Choroid plexus epithelial cell (primary cell): Measurements from ENCODE around the gene COX17.
"Not testable (repeated sequence)": the region's sequence is repeated elsewhere in the genome, so short reads cannot be mapped to it uniquely, and the experiment has no call there.

Experiments
- DNase-seq: peaks from one replicate; pipeline ENCODE4 v3.0.0-alpha.2; 2010; ENCODE audit warnings: low read depth
- H3K4me3 ChIP-seq: 2 replicates; pipeline ENCODE4 v1.5.1; 2011; ENCODE audit warnings: low read depth, mild to moderate bottlenecking, control low read depth, low read length, moderate library complexity
- TF ChIP-seq, protein P1 (sequence below): conservative IDR thresholded peaks from 2 replicates; pipeline ENCODE4 v1.5.1; 2011; ENCODE audit warnings: low read depth, mild to moderate bottlenecking, control low read depth, inconsistent platforms, low read length, moderate library complexity

COX17 gene

DNA sequence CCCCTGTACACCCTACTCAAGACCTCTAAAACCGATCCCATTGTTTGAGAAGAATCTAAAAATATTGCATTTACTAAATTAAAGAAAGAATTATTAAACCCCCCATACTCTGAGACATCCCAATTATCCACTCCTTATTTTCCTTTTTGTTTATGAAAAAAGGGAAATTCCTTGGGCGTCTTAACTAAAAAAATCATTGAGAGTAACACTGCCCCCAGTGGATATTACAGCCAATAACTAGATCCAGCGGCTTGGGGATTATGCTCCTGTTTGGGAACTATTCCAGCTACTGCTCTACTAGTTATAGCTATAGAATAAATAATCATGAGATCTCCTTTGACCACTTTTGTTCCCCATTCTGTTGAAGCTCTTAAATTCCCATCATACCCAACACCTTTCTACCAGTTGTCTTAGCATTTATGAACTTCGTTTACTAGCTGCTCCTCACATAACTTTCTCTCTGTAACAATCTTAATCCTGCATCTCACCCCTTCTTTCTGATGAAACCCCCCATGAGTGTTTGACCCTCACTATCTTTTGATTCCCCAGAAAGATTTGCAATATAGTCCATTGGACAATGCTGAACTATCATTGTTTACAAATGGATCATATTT, 12.9 kb upstream of the COX17 start:
- TF ChIP-seq, protein P1, sequence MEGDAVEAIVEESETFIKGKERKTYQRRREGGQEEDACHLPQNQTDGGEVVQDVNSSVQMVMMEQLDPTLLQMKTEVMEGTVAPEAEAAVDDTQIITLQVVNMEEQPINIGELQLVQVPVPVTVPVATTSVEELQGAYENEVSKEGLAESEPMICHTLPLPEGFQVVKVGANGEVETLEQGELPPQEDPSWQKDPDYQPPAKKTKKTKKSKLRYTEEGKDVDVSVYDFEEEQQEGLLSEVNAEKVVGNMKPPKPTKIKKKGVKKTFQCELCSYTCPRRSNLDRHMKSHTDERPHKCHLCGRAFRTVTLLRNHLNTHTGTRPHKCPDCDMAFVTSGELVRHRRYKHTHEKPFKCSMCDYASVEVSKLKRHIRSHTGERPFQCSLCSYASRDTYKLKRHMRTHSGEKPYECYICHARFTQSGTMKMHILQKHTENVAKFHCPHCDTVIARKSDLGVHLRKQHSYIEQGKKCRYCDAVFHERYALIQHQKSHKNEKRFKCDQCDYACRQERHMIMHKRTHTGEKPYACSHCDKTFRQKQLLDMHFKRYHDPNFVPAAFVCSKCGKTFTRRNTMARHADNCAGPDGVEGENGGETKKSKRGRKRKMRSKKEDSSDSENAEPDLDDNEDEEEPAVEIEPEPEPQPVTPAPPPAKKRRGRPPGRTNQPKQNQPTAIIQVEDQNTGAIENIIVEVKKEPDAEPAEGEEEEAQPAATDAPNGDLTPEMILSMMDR: peak; percentile 62
- DNase-seq: peak; percentile 67
- no peak overlapping the region for H3K4me3 ChIP-seq

DNA sequence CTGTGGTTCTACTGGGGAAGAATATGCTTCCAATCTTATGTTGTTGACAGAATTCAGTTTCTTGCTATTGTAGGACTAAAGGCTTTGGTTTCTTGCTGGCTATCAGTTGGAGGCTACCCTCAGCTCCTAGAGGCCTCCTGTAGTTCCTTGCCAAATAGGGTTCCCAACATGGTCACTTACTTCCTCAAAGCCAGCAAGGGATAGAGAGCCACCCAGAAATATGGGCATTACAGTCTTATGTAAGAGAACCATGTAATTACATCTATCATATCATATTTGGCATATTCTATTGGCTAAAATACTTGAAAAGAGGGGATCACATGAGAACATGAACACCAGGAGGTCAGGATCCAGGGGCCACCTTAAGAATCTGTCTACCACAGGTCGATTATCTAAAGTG, 6.2 kb upstream of the COX17 start:
- DNase-seq: no peak
- no peak overlapping the region for H3K4me3 ChIP-seq
- TF ChIP-seq, protein P1: no peak

DNA sequence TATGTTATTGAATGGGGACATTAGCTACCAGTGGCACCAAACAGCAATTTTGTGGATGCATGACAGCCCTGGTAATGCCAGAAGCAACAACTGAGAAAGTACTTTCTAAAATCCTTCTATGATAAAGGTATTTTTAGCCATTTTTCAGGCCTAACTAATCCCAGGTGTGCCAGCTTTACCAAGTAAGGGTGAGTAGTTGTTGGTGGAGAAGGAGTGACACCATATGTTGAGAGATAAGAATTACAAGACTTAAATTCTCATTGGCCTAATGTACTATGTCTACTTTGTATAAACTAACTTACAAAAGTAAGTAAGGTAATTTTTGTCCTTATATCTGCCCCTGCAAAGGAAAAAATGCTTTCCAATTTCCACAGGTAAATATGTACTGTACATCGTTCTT, 4.1 kb upstream of the COX17 start:
- peak; percentile 73 for DNase-seq
- H3K4me3 ChIP-seq: no peak overlapping the region
- TF ChIP-seq, protein P1: peak; percentile 49

DNA sequence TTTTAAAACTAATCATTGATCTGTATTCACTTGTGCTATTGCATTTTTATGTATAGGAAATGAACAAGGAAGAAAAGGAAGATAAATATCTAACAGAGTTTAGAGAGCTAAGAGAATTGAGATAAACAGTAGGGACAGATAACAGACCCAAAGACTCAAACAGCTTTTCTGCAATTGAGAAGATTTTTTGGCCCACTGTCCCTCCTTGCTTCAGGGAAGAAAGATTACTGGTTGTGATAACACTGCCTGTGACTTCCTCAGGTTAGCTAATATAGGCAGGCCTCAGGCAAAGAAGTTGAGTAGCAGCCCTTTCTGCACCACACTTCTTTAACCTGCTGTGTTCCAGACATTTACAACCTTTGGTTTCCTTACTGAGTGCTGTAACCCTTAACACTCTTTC, 2.7 kb upstream of the COX17 start:
- TF ChIP-seq, protein P1: no peak
- no peak for DNase-seq
- no peak overlapping the region for H3K4me3 ChIP-seq

DNA sequence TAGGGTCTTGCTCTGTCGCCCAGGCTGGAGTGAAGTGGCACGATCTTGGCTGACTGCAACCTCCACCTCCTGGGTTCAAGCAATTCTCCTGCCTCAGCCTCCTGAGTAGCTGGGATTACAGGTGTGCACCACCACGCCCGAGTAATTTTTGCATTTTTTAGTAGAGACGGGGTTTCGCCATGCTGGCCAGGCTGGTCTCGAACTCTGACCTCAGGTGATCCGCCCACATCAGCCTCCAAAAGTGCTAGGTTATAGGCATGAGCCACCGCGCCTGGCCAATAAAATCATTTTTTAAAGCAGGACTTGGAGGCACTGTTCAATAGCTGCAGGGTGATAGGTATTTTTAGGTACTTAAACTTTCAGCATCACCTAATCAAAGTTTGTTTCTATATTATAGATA, 1.0 kb upstream of the COX17 start:
- not testable (repeated sequence) for DNase-seq, H3K4me3 ChIP-seq

DNA sequence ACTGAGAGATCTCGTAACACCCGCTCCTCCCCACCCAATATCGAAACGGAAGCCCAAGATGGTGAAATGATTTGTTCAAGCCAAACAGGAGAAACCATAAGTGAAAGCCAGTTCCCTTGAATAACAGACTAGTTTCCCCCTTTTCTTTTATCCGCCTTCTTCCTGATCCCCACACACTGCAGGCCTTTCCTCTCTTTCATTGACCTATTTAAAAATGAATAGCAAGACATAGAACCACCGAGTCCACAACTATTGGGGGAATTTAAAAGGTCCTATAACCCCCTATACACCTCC, 382 bp upstream of the COX17 start:
- no peak for DNase-seq

DNA sequence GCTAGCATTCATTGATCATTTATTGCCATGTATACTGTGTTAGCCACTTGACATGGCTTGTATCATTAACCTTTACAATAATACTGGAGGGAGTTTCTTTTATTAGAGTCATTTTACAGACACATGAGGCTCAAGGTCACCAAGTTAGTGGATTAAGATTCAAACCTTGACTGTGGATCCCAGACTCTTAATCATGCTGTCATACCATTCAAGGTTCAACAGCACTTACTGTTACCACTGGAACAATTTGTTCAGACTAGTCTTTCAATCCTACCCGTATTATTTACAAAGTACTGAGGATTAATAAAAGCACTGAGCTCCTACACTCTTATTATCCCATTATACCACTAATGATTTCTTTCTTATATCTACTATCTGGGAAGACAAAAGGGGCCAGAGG, 1.2 kb downstream of the COX17 start:
- TF ChIP-seq, protein P1: no peak
- no peak overlapping the region for H3K4me3 ChIP-seq
- DNase-seq: no peak

More for the DNA sequence above, 382 bp upstream of the COX17 start:
- TF ChIP-seq, protein P1: no peak
- H3K4me3 ChIP-seq: peak overlapping the region; percentile 73
